ENCODE measurements around the gene MT1M.

MT1M gene

GRCh38 chr16:56679078-56679730 is 46.7 kb downstream of the MT1M start:
- no peak for DNase-seq

- no peak for DNase-seq
These were observed 47.4 kb downstream of the MT1M start for GRCh38 chr16:56679818-56680217.

GRCh38 chr16:56681939-56682702 is 49.7 kb downstream of the MT1M start, which contains the start of gene MT1X:
Gene MT1X (plus strand): TSS chr16:56682470. CDS start chr16:56682541, 71 bp downstream.
- DNase-seq: peak; percentile 59 to 84

GRCh38 chr16:56682703-56683397 is 50.4 kb downstream of the MT1M start:
- DNase-seq: no peak

Data from SW 1271 (cell line).